Activated naive CD8-positive, alpha-beta T cell treated with anti-CD3 and anti-CD28 coated beads, Interleukin-2, amount 10 ng/mL, durations not matched to agents 7 days and 5 days (primary cell): Measurements from ENCODE around the gene TDG. TPM values are rescaled to one million over a fixed set of nuclear protein-coding genes. Genes with fewer than 3 reads are reported as not detected.
A peak's percentile ranks its signal among the peaks of the same experiment; 100 is the strongest.

Source experiments
- ATAC-seq: fragments of 150-1000 bp; cut with Tn5 transposase; one replicate; pipeline ENCODE4 v1.10.0; 2021; ENCODE audit warnings: low read depth, moderate library complexity
- POLR2A ChIA-PET: fragments of 350-600 bp; sonication (Branson Sonifier 250); formaldehyde crosslinking; loops from one replicate; lab custom pipeline; 2021; ENCODE audit warnings: antibody characterized with exemption; lab: Charles Lee
- DNase-seq: peaks from one replicate; pipeline ENCODE4 v3.0.0; 2021
- H3K27ac Mint-ChIP-seq: one replicate; pipeline ENCODE4 v1.8.0; 2022; ENCODE audit warnings: mild to moderate bottlenecking, mixed read lengths
- H3K27me3 Mint-ChIP-seq: one replicate; pipeline ENCODE4 v1.8.0; 2022; ENCODE audit warnings: mild to moderate bottlenecking, moderate library complexity, mixed read lengths
- H3K36me3 Mint-ChIP-seq: one replicate; pipeline ENCODE4 v1.8.0; 2021; ENCODE audit warnings: mild to moderate bottlenecking, mixed read lengths
- H3K4me1 Mint-ChIP-seq: one replicate; pipeline ENCODE4 v1.8.0; 2021; ENCODE audit warnings: mixed read lengths
- H3K4me3 Mint-ChIP-seq: one replicate; pipeline ENCODE4 v1.8.0; 2022; ENCODE audit warnings: mild to moderate bottlenecking, moderate library complexity, mixed read lengths
- H3K9me3 Mint-ChIP-seq: one replicate; pipeline ENCODE4 v1.8.0; 2021; ENCODE audit warnings: mixed read lengths
- total RNA-seq, 2 experiments: library from RNA; stranded (reverse); gene quantifications; one replicate each; pipeline ENCODE4 v1.2.3, GENCODE V29; 2021

Gene TDG
- total RNA-seq, result 10 to 100 TPM; 32.5 to 37.6 TPM

- POLR2A ChIA-PET, result interaction anchor here (0.6 to 3.2 kb wide), 17 partner anchors 8 to 1141 kb away, joined by 3 to 104 read pairs (median 5); partner anchors contain the start of genes HCFC2, HSP90B1, NFYB and WASHC4
- Mint-ChIP-seq H3K9me3 (no peaks in the 10 kb centered on the region), H3K4me1 (peaks cover 42% of the 10 kb centered on the region), H3K27ac (peak within 1 kb of the TSS; percentile 94), H3K36me3 (peaks cover 8% of the 10 kb centered on the region), H3K4me3 (peak within 1 kb of the TSS; percentile 95), H3K27me3 (no peaks in the 10 kb centered on the region)
- ATAC-seq, result peak; percentile 96
- peak; percentile 89 for DNase-seq
Observed at GRCh38 chr12:103965590-103966504, at the start of gene TDG. TDG (plus strand) TSS chr12:103965872; CDS start chr12:103966038, 166 bp downstream.

- Mint-ChIP-seq H3K27ac (no peak overlapping the region), H3K27me3 (peaks cover 2% of the 10 kb centered on the region), H3K36me3 (peaks cover 5% of the 10 kb centered on the region), H3K4me1 (no peaks in the 10 kb centered on the region), H3K9me3 (peaks cover 5% of the 10 kb centered on the region), H3K4me3 (no peak overlapping the region)
- ATAC-seq (no peak), DNase-seq (no peak)
- POLR2A ChIA-PET, result interaction anchor here (0.6 kb wide), 1 partner anchor 220 kb away, joined by 4 read pairs; the partner anchor contains the start of gene NFYB
Observed at GRCh38 chr12:103917873-103918272, 47.8 kb upstream of the TDG start.

DNA sequence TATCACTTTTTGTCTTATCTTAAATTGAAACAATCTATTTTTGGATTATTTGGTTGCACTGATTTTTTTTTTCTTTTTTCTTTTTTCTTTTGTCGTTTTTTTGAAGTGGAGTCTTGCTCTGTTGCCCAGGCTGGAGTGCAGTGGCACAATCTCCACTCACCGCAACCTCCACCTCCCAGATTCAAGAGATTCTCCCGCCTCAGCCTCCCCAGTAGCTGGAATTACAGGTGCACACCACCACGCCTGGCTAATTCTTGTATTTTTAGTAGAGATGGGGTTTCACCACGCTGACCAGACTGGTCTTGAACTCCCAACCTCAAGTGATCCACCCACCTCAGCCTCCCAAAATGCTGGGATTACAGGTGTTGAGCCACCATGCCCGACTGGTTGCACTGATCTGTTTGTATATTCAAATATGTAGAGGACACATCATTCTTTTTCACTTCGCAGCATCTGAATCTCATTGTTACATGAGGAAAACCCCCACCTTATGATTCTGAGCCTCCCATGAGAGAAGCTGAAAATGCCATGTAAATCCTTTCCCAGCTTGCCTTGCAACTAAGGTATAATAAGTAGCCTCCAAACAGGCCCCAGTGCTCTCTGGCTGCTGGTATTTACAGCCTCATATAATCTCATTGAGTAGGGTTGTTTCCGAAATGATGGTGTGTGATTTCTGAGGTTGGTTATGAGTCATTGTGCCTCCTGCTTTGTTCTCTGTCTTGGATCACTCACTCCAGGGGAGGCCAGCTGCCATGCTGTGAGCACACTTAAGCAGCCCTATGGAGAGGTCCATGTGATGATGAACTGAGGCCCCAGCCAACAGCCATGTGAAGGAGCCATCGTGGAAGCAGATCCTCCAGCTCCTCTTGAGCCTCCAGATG lies 40.7 kb upstream of the TDG start:
- H3K4me1 Mint-ChIP-seq, result peaks cover 19% of the 10 kb centered on the region
- no peaks in the 10 kb centered on the region for H3K9me3 Mint-ChIP-seq
- POLR2A ChIA-PET, result interaction anchor here (1.5 kb wide), 1 partner anchor 17 kb away, joined by 3 read pairs; no protein-coding TSS in a partner anchor
- H3K4me3 Mint-ChIP-seq, result no peak overlapping the region
- DNase-seq (no peak), ATAC-seq (no peak)
- no peaks in the 10 kb centered on the region for H3K36me3 Mint-ChIP-seq
- H3K27me3 Mint-ChIP-seq, result no peaks in the 10 kb centered on the region
- H3K27ac Mint-ChIP-seq, result no peak overlapping the region

DNA sequence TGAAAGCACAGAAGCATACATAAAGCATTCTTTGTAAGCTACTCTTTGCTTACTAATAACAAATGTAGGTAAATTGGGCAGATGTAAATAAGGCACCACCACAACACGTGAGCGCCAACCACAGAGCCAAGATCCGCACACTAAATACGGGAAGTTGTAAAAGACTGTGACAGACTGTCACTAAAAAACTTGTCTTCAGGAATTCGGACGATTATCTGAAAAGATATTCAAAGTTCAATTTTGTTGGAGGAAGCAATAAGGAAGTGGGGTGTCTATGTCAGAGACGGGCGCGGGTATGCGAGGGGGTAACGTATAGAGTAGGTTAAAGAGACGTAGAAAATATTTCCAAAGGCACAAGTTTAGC lies 37.0 kb upstream of the TDG start:
- Mint-ChIP-seq H3K4me1 (peaks cover 39% of the 10 kb centered on the region), H3K36me3 (peaks cover 20% of the 10 kb centered on the region), H3K27me3 (no peaks in the 10 kb centered on the region), H3K9me3 (no peaks in the 10 kb centered on the region), H3K4me3 (peak overlapping the region; percentile 93), H3K27ac (peak overlapping the region; percentile 100)
- DNase-seq (peak; percentile 57), ATAC-seq (no peak)
- POLR2A ChIA-PET, result interaction anchor here (0.6 to 4.8 kb wide), 9 partner anchors 14 to 209 kb away, joined by 3 to 58 read pairs (median 7); partner anchors contain the start of genes NFYB, NT5DC3 and TDG

DNA sequence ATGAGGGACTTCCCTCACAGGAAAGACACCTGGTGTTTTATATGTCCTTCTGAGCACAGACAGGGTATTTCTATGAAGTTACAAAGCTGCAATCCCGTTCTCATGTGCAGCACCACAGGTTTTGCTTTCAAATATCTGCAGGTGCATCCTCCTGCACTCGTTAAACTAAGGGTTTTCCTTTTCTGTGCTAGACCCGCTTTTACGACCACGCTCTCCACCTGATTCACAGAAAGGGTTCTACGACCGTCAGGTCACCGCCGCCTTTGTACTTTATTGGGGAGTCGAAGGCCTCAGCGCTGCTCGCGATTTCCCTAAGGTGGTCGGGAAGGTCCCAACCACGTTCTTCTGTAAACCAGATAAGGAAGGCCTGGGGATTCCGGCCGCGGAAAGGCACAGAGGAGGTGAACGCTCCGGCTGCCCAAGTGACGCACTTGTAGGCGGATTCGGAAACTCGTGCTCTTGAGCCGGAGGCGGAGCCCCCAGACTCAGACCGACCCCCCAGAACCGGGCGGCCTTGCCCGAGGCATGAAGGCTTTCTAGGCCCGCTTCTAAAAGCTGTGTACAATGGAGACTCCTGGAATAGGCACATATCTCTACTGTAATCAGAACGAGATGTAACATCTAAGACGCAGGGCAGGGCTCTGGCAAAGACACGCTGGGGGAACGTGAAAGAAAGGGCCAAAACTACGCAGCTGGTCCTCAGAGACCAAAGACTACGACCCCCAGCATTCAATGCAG lies 36.5 kb upstream of the TDG start:
- POLR2A ChIA-PET, result interaction anchor here (0.6 to 4.8 kb wide), 23 partner anchors 11 to 1402 kb away, joined by 3 to 58 read pairs (median 5); partner anchors contain the start of genes EID3, HCFC2, NFYB and NT5DC3
- H3K4me3 Mint-ChIP-seq, result peak overlapping the region; percentile 93
- peak; percentile 81 for DNase-seq
- peak overlapping the region; percentile 100 for H3K27ac Mint-ChIP-seq
- peaks cover 43% of the 10 kb centered on the region for H3K4me1 Mint-ChIP-seq
- H3K9me3 Mint-ChIP-seq, result no peaks in the 10 kb centered on the region
- no peaks in the 10 kb centered on the region for H3K27me3 Mint-ChIP-seq
- peak; percentile 51 for ATAC-seq
- peaks cover 23% of the 10 kb centered on the region for H3K36me3 Mint-ChIP-seq

DNA sequence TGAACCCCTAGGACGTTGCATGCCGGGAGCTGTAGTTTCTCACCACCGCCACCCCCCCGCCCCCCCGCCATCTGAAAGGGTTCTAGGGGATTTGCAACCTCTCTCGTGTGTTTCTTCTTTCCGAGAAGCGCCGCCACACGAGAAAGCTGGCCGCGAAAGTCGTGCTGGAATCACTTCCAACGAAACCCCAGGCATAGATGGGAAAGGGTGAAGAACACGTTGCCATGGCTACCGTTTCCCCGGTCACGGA lies 36.0 kb upstream of the TDG start:
- POLR2A ChIA-PET, result interaction anchor here (0.7 to 4.8 kb wide), 22 partner anchors 11 to 1401 kb away, joined by 3 to 58 read pairs (median 4); partner anchors contain the start of genes EID3, HCFC2, NFYB and NT5DC3
- peaks cover 28% of the 10 kb centered on the region for H3K36me3 Mint-ChIP-seq
- H3K9me3 Mint-ChIP-seq, result no peaks in the 10 kb centered on the region
- DNase-seq, result no peak
- H3K27ac Mint-ChIP-seq, result peak overlapping the region; percentile 100
- H3K27me3 Mint-ChIP-seq, result no peaks in the 10 kb centered on the region
- H3K4me3 Mint-ChIP-seq, result peak overlapping the region; percentile 93
- ATAC-seq, result no peak
- H3K4me1 Mint-ChIP-seq, result peaks cover 46% of the 10 kb centered on the region

DNA sequence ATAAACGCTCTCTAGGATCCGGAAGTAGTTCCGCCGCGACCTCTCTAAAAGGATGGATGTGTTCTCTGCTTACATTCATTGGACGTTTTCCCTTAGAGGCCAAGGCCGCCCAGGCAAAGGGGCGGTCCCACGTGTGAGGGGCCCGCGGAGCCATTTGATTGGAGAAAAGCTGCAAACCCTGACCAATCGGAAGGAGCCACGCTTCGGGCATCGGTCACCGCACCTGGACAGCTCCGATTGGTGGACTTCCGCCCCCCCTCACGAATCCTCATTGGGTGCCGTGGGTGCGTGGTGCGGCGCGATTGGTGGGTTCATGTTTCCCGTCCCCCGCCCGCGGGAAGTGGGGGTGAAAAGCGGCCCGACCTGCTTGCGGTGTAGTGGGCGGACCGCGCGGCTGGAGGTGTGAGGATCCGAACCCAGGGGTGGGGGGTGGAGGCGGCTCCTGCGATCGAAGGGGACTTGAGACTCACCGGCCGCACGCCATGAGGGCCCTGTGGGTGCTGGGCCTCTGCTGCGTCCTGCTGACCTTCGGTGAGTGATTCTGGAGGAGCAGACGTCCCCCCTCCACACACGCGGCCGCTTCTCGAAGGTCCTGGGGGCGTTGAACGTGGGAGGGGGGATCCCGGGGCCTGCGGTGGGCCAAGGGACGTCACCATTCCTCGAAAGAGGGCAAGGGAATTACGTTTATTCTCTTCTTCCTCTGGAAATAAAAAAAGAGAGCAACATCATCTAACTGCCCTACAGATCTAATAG lies 35.5 kb upstream of the TDG start, which contains the start of gene HSP90B1:
Gene HSP90B1 (plus strand): TSS at position 377 of the 753 bp plus-strand sequence. CDS start 106 bp downstream, at position 483.
- H3K27ac Mint-ChIP-seq, result peak within 1 kb of the TSS; percentile 100
- peak; percentile 84 for ATAC-seq
- H3K4me1 Mint-ChIP-seq, result peaks cover 47% of the 10 kb centered on the region
- H3K36me3 Mint-ChIP-seq, result peaks cover 33% of the 10 kb centered on the region
- POLR2A ChIA-PET, result interaction anchor here (0.6 to 4.8 kb wide), 23 partner anchors 10 to 1401 kb away, joined by 3 to 58 read pairs (median 4); partner anchors contain the start of genes EID3, HCFC2, NFYB and NT5DC3
- H3K4me3 Mint-ChIP-seq, result peak within 1 kb of the TSS; percentile 93
- DNase-seq, result peak; percentile 97
- H3K27me3 Mint-ChIP-seq, result no peaks in the 10 kb centered on the region
- no peaks in the 10 kb centered on the region for H3K9me3 Mint-ChIP-seq

- H3K9me3 Mint-ChIP-seq, result no peaks in the 10 kb centered on the region
- H3K27ac Mint-ChIP-seq, result peak overlapping the region; percentile 100
- peaks cover 40% of the 10 kb centered on the region for H3K36me3 Mint-ChIP-seq
- no peaks in the 10 kb centered on the region for H3K27me3 Mint-ChIP-seq
- POLR2A ChIA-PET, result interaction anchor here (1.0 to 4.8 kb wide), 5 partner anchors 26 to 357 kb away, joined by 3 to 58 read pairs (median 21); partner anchors contain the start of genes NFYB and TDG
- peaks cover 51% of the 10 kb centered on the region for H3K4me1 Mint-ChIP-seq
- peak; percentile 47 for DNase-seq
- H3K4me3 Mint-ChIP-seq, result peak overlapping the region; percentile 93
- no peak for ATAC-seq
Observed at GRCh38 chr12:103930787-103931735, 34.6 kb upstream of the TDG start.

DNA sequence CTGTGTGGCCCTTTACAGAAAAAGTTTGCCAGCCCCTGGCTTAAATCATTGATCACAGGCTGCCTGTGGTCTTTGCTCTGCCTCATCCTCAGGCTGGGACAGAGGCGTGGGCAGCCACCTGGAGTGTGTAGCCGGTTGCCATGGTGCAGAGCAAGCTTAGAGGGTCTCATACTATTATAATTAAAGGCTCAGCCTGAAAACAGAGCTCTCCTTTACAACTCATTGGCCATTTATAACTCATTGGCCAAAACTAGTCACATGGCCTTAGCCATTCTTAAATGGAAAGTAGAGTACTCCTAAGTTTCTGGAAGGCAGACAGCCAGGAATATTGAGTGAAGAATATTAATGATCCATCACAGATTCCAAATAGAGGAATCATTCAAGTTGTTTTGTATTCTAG lies 32.4 kb upstream of the TDG start:
- peaks cover 50% of the 10 kb centered on the region for H3K4me1 Mint-ChIP-seq
- H3K27ac Mint-ChIP-seq, result no peak overlapping the region

DNA sequence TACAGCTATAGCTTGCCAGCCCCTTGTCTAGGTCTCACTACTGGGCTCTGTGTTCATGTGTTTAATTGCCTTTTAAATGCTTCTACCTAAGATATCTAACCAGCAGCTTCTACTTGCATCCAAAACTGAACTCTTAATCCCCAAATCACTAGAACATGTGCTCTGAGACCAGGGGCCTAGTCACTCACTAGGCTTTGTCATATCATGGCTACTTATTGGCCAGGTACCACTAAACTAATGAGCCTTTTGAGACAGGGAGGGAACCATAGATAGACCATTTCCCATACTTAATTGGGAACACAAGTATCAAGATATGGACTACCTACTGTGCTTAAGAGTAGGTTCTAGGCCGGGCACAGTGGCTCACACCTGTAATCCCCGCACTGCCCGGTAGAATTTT lies 29.0 kb upstream of the TDG start:
- POLR2A ChIA-PET, result interaction anchor here (0.6 to 1.0 kb wide), 3 partner anchors 9 to 218 kb away, joined by 3 to 4 read pairs (median 3); partner anchors contain the start of gene TDG
- Mint-ChIP-seq H3K4me1 (peaks cover 46% of the 10 kb centered on the region), H3K27me3 (no peaks in the 10 kb centered on the region), H3K4me3 (no peak overlapping the region), H3K36me3 (peaks cover 72% of the 10 kb centered on the region), H3K27ac (no peak overlapping the region), H3K9me3 (no peaks in the 10 kb centered on the region)
- no peak for DNase-seq
- ATAC-seq, result no peak

More for the DNA sequence above, 32.4 kb upstream of the TDG start:
- Mint-ChIP-seq H3K4me3 (no peak overlapping the region), H3K27me3 (no peaks in the 10 kb centered on the region), H3K9me3 (no peaks in the 10 kb centered on the region), H3K36me3 (peaks cover 54% of the 10 kb centered on the region)
- ATAC-seq (no peak), DNase-seq (no peak)
- POLR2A ChIA-PET, result no interaction called here

- Mint-ChIP-seq H3K36me3 (peaks cover 47% of the 10 kb centered on the region), H3K27me3 (no peaks in the 10 kb centered on the region), H3K4me1 (peaks cover 29% of the 10 kb centered on the region), H3K4me3 (no peak overlapping the region), H3K9me3 (no peaks in the 10 kb centered on the region), H3K27ac (no peak overlapping the region)
- POLR2A ChIA-PET, result interaction anchor here (0.8 kb wide), 1 partner anchor 21 kb away, joined by 3 read pairs; the partner anchor contains the start of gene TDG
- DNase-seq (no peak), ATAC-seq (no peak)
Observed at GRCh38 chr12:103944964-103945363, 20.7 kb upstream of the TDG start.
